OCI-LY7 (cell line): Measurements from ENCODE around the gene CFAP54. TPM values are rescaled to one million over a fixed set of nuclear protein-coding genes. Genes with fewer than 3 reads are reported as not detected.
"Not testable (repeated sequence)": the region's sequence is repeated elsewhere in the genome, so short reads cannot be mapped to it uniquely, and the experiment has no call there.

Experiments used
- BruUV-seq: library from RNA; stranded (reverse); fragments of 400-500 nt; replicated peaks from 2 replicates; lab custom pipeline; 2021; lab: Mats Ljungman, UMichigan
- CTCF ChIA-PET: fragments of 300-600 bp; sonication (Branson Sonifier 250); formaldehyde crosslinking; loops from one replicate; lab custom pipeline; 2022; ENCODE audit warnings: antibody characterized with exemption; ENCODE audit not compliant: unreplicated experiment; lab: Charles Lee
- POLR2A ChIA-PET: fragments of 300-600 bp; sonication (Branson Sonifier 250); formaldehyde crosslinking; loops from one replicate; lab custom pipeline; 2022; ENCODE audit warnings: antibody characterized with exemption; lab: Charles Lee
- DNase-seq: peaks from one replicate; pipeline ENCODE4 v3.0.0-alpha.2; 2015; ENCODE audit warnings: low spot score
- H2AFZ ChIP-seq: fragments of 200-600 bp; sonication (generic), shearing (Covaris generic); 2 replicates; pipeline ENCODE4 v1.6.1; 2014; ENCODE audit warnings: mild to moderate bottlenecking, antibody characterized with exemption, low read length, moderate library complexity
- H3K27ac ChIP-seq: fragments of 200-600 bp; sonication (generic); 2 replicates; pipeline ENCODE4 v1.5.1; 2014; ENCODE audit warnings: mixed run types, low read depth, mild to moderate bottlenecking, moderate library complexity, low read length, inconsistent platforms; ENCODE audit not compliant: poor library complexity, severe bottlenecking
- H3K36me3 ChIP-seq: fragments of 200-600 bp; sonication (generic); 2 replicates; pipeline ENCODE4 v1.6.1; 2014; ENCODE audit warnings: mild to moderate bottlenecking, antibody characterized with exemption, low read length, moderate library complexity, mixed read lengths; ENCODE audit not compliant: insufficient read depth
- H3K4me1 ChIP-seq: fragments of 200-600 bp; sonication (generic); 2 replicates; pipeline ENCODE4 v1.5.1; 2014; ENCODE audit warnings: mild to moderate bottlenecking, low read length; ENCODE audit not compliant: insufficient read depth, poor library complexity, severe bottlenecking
- H3K4me2 ChIP-seq: fragments of 200-600 bp; sonication (generic); 2 replicates; pipeline ENCODE4 v1.6.1; 2014; ENCODE audit warnings: mild to moderate bottlenecking, low read length
- H3K4me3 ChIP-seq: fragments of 200-600 bp; sonication (generic); 2 replicates; pipeline ENCODE4 v1.5.1; 2014; ENCODE audit warnings: mild to moderate bottlenecking, low read depth, low read length; ENCODE audit not compliant: poor library complexity, severe bottlenecking
- H3K79me2 ChIP-seq: fragments of 200-600 bp; sonication (generic); 2 replicates; pipeline ENCODE4 v1.6.1; 2016; ENCODE audit warnings: low read depth, mild to moderate bottlenecking, low read length, moderate library complexity, mixed read lengths; ENCODE audit not compliant: insufficient read depth
- H3K9me2 ChIP-seq: fragments of 200-600 bp; sonication (generic); 2 replicates; pipeline ENCODE4 v1.6.1; 2016; ENCODE audit warnings: mild to moderate bottlenecking, low read length, mixed read lengths; ENCODE audit not compliant: insufficient read depth
- H3K9me3 ChIP-seq: fragments of 200-600 bp; sonication (generic); 2 replicates; pipeline ENCODE4 v1.6.1; 2014; ENCODE audit warnings: mild to moderate bottlenecking, mixed run types, low read length, mixed read lengths
- H4K20me1 ChIP-seq: fragments of 200-600 bp; sonication (generic); 2 replicates; pipeline ENCODE4 v1.6.1; 2014; ENCODE audit warnings: mild to moderate bottlenecking, antibody characterized with exemption, low read length, moderate library complexity, mixed read lengths; ENCODE audit not compliant: insufficient read depth
- CTCF ChIP-seq: fragments of 200-600 bp; sonication (generic); conservative IDR thresholded peaks from 2 replicates; pipeline ENCODE4 v1.5.1; 2014; ENCODE audit warnings: mild to moderate bottlenecking, antibody characterized with exemption, low read length, moderate library complexity, mixed read lengths
- EZH2phosphoT487 ChIP-seq: fragments of 200-600 bp; sonication (generic); IDR thresholded peaks from 2 replicates; pipeline ENCODE4 v1.6.1; 2018; ENCODE audit warnings: low read depth, borderline replicate concordance, mild to moderate bottlenecking, mixed run types, antibody characterized with exemption, low read length, moderate library complexity, mixed read lengths
- intact Hi-C: fragments of 100-400 bp; cut with micrococcal nuclease; formaldehyde crosslinking; loops from one replicate; pipeline ENCODE4 v1.10.0; 2022; ENCODE audit not compliant: unreplicated experiment
- total RNA-seq, 2 experiments: library from RNA; depleted of rRNA in 1 of 2; stranded (reverse); fragments of >200 nt in 1 of 2; shearing (Covaris generic) in 1 of 2; gene quantifications; 2 replicates each; pipeline ENCODE4 v1.2.3, GENCODE V29; 2014 to 2022

Gene CFAP54
- total RNA-seq, 2 experiments from 2014 or later = 0.53 TPM; not detected in 1

DNA sequence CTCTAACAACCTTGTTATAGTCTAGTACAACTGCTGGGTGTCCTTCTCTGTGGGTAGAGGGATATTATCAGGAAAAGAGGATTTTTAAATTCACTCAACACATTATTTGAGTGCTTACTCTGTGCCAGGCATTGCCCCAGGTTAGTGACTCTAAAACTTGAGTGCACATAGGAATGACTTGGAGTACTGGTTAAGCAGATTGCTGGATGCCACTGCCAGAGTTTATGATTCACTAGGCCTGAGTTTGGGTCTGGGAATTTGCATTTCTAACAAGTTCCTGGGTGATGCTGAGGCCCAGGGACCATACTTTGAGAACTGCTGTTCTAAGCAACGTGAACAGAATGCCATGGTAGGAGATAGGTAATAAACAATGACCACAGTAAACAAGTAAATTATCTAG, 96.6 kb downstream of the CFAP54 start:
- ChIA-PET POLR2A (interaction anchor here (1.0 to 1.1 kb wide), 2 partner anchors 326 to 952 kb away, joined by 3 read pairs; no protein-coding TSS in a partner anchor), CTCF (no interaction called here)
- H3K9me2 ChIP-seq = no peaks in the 10 kb centered on the region
- no peak overlapping the region for H3K4me3 ChIP-seq
- H3K4me1 ChIP-seq = no peaks in the 10 kb centered on the region
- TF ChIP-seq CTCF (no peak), EZH2phosphoT487 (no peak)
- no peaks in the 10 kb centered on the region for H3K9me3 ChIP-seq
- DNase-seq = no peak
- H3K79me2 ChIP-seq = no peaks in the 10 kb centered on the region
- no TSS peak for BruUV-seq
- intact Hi-C loops = no loop called here
- no peak overlapping the region for H3K4me2 ChIP-seq
- H3K36me3 ChIP-seq = no peaks in the 10 kb centered on the region
- H2AFZ ChIP-seq = no peak overlapping the region
- no peaks in the 10 kb centered on the region for H4K20me1 ChIP-seq
- H3K27ac ChIP-seq = no peak overlapping the region

DNA sequence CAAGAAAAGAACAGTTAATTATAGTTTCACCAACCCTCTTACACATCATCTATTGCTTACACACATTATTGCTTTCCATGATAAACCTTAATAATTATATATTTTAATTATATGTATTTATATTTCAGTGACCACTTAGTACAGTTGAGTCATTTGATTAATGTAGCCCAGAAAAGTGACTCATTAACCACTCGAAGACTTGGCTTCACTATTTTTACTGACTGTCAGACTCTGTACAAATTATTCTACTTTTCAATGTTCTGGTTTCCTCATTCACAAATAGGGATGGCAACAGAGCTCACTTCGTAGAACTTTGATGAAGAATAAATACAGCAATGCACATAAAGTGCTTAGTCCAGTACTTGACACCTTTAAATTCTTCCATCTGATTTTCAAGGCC, 98.3 kb downstream of the CFAP54 start:
- intact Hi-C loops = no loop called here
- DNase-seq = no peak
- no peaks in the 10 kb centered on the region for H3K4me1 ChIP-seq
- no peaks in the 10 kb centered on the region for H3K9me2 ChIP-seq
- H3K36me3 ChIP-seq = no peaks in the 10 kb centered on the region
- no peak overlapping the region for H3K4me3 ChIP-seq
- POLR2A ChIA-PET = no interaction called here
- CTCF ChIA-PET = no interaction called here
- no TSS peak for BruUV-seq
- no peaks in the 10 kb centered on the region for H3K79me2 ChIP-seq
- no peak overlapping the region for H3K4me2 ChIP-seq
- H3K9me3 ChIP-seq = no peaks in the 10 kb centered on the region
- no peak for TF ChIP-seq EZH2phosphoT487
- TF ChIP-seq CTCF = no peak
- H3K27ac ChIP-seq = no peak overlapping the region
- no peak overlapping the region for H2AFZ ChIP-seq
- no peaks in the 10 kb centered on the region for H4K20me1 ChIP-seq

DNA sequence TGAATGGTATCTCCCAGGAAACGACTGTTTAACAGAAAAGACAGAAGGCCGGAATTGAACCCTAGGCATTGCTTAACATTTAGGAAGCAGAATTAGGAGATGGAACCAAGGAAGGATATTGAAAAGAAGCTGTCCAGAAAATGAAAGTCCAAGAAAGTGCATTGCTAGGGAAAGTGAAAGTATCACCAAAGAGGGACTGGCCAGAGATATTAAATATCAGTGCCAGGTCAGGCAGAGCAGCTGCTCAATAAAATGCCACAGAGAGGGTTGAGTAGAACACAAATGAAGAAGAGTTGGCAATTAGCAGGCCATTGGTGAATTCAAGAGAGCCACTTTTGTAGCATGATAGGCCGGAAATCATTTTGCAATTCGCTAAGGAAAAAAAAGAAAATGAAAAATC, 101.6 kb downstream of the CFAP54 start:
- ChIA-PET CTCF (no interaction called here), POLR2A (no interaction called here)
- H3K4me3 ChIP-seq = no peak overlapping the region
- intact Hi-C loops = no loop called here
- no peak for DNase-seq
- no TSS peak for BruUV-seq
- no peaks in the 10 kb centered on the region for H4K20me1 ChIP-seq
- H3K27ac ChIP-seq = no peak overlapping the region
- TF ChIP-seq CTCF = no peak
- TF ChIP-seq EZH2phosphoT487 = no peak
- no peak overlapping the region for H2AFZ ChIP-seq
- H3K4me2 ChIP-seq = no peak overlapping the region
- H3K36me3 ChIP-seq = no peaks in the 10 kb centered on the region
- no peaks in the 10 kb centered on the region for H3K9me3 ChIP-seq
- 0 out of 2 replicates have a peak, but pooled peaks cover 3% of the 10 kb centered on the region for H3K9me2 ChIP-seq
- H3K79me2 ChIP-seq = no peaks in the 10 kb centered on the region
- H3K4me1 ChIP-seq = no peaks in the 10 kb centered on the region

GRCh38 chr12:96604374-96604773, 115.0 kb downstream of the CFAP54 start:
- H3K4me1 ChIP-seq, H2AFZ ChIP-seq, H3K79me2 ChIP-seq, intact Hi-C loops, H3K4me3 ChIP-seq, CTCF ChIA-PET, DNase-seq, H3K9me2 ChIP-seq, BruUV-seq, H4K20me1 ChIP-seq, H3K27ac ChIP-seq, H3K9me3 ChIP-seq, H3K36me3 ChIP-seq, POLR2A ChIA-PET, H3K4me2 ChIP-seq: not testable (repeated sequence)
